Putamen (tissue), 1 donor: ENCODE data around the gene SOWAHA.
"Not testable (repeated sequence)": the region's sequence is repeated elsewhere in the genome, so short reads cannot be mapped to it uniquely, and the experiment has no call there.

ENCODE experiments used
- DNase-seq: peaks from one replicate; pipeline ENCODE4 v3.0.0-alpha.2; 2016; ENCODE audit warnings: low spot score

The SOWAHA gene

DNA sequence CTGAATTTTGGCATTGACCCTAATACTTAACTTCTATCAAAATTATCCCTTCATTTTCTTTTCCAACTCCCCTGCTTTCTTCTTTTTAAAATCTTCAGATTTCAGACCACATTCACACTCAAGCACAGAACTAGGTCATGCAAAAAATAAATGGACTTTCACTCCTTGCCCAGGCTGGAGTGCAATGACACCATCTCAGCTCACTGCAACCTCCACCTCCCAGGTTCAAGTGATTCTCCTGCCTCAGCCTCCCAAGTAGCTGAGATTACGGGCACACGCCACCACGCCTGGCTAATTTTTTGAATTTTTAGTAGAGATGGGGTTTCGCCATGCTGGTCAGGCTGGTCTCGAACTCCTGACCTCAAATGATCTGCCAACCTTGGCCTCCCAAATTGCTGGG, 41.9 kb downstream of the SOWAHA start:
- DNase-seq: not testable (repeated sequence)

DNA sequence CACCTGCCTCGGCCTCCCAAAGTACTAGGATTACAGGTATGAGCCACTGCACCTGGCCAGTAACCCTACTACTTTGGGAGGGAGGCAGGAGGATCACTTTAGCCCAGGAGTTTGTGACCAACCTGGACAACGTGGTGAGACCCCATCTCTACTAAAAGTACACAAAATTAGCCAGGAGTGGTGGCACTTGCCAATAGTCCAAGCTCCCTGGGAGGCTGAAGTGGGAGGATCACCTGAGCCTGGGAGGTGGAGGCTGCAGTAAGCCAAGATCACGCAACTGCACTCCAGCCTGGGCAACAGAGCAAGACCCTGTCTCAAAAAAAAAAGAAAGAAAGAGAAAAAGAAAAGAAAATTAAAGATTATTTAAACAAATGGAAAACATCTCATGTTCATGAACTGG, 42.9 kb downstream of the SOWAHA start:
- no peak for DNase-seq

DNA sequence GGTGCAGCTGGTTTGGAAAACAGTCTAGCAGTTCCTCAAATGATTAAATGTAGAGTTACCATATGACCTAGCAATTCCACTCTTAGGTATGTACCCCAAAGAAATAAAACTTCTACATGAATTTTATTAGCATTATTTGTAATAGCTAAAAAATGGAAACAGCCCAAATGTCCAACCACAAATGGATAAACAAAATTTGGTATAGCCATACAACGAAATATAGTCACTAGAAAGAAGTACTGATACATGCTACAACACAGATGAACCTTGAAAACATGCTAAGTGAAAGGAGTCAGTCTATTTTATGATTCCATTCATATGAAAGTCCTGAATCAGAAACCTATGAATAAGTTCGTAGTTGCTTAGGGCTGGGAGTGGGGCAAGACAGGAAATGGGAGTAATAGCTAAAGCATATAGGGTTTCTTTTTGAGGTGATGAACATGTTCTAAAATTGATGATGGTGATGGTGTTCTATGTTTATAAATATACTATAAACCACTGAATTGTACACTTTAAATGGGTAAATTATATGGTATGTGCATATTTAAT, 46.9 kb downstream of the SOWAHA start:
- no peak for DNase-seq

DNA sequence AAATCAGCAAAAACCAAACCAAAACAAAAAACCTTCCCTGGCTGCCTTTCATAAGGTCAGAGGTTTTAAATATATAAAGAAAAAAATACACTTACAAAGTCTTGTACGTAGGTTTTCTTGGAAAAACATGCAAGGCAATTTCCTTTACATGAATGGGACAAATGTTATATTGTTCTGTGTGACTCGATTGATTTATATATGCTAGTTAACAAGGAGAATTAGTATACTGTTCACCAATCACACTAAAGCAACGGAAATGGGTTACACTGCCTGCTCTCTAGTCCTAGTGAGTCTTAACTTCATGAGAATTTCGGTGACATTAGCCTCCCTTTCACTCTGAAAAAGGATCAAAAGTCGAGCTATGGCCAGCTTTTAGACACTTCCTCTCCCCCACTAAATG, 47.6 kb downstream of the SOWAHA start:
- DNase-seq: no peak

DNA sequence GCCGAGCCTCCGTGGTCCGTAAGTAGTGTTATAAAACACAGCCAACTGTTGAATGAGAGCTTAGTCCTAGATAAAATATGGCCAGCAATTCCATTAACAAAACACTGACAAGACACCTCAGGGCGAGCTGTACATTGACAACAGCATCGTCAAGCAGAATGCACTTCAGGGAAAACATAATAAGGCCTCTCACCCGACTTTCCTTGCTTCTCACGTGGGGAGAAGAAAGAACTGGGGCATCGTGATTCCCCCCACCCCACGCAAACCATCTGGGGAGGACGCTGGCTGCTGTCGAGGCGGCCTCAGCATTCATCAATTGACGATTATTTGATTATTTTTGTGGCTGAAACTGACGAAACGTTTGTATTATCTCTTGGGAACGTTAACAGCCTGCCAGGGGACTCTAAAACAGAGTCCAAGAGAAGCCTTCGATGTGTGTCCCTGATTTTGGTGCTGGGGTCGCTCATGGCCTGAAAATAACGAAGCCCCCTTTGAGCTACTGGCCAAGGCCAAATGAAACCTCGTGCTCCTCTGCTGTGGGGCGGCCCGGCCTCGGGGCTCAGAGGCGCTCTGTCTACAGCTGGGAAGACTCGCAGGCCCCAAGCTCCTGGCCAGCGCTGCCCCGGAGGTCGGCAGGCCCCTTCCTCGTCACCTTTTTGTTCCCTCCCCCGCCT, 52.7 kb downstream of the SOWAHA start:
- DNase-seq: no peak
